Liver (tissue), 9 donors: Measurements from ENCODE around the gene UFD1. TPM values are rescaled to one million over a fixed set of nuclear protein-coding genes. Genes with fewer than 3 reads are reported as not detected.

Source experiments
- DNase-seq: peaks from one replicate; pipeline ENCODE4 v3.0.0-alpha.2; 2017; ENCODE audit warnings: low spot score
- H3K27ac ChIP-seq, 2 donors: one replicate each; pipeline ENCODE4 v1.7.0; 2013; ENCODE audit warnings: inconsistent platforms in 2 of 2, low read length in 2 of 2, control low read depth in 1 of 2, low read depth in 1 of 2, mild to moderate bottlenecking in 1 of 2
- H3K27me3 ChIP-seq, 4 donors: one replicate each; pipeline versions ENCODE4 v1.6.1 to v1.7.0; 2013; ENCODE audit warnings: low read length in 3 of 4, inconsistent platforms in 1 of 4, mild to moderate bottlenecking in 1 of 4, moderate library complexity in 1 of 4; ENCODE audit not compliant: control insufficient read depth in 4 of 4, insufficient read depth in 4 of 4
- H3K36me3 ChIP-seq, 4 donors: one replicate each; pipeline versions ENCODE4 v1.6.1 to v1.7.0; 2013; ENCODE audit warnings: low read length in 3 of 4, mild to moderate bottlenecking in 3 of 4, low read depth in 1 of 4, moderate library complexity in 1 of 4; ENCODE audit not compliant: control insufficient read depth in 4 of 4, insufficient read depth in 3 of 4
- H3K4me1 ChIP-seq, 4 donors: one replicate each; pipeline versions ENCODE4 v1.6.1 to v1.7.0; 2013; ENCODE audit warnings: low read length in 3 of 4, mild to moderate bottlenecking in 3 of 4, moderate library complexity in 1 of 4; ENCODE audit not compliant: control insufficient read depth in 4 of 4, insufficient read depth in 4 of 4
- H3K4me3 ChIP-seq, 3 donors: one replicate each; pipeline versions ENCODE4 v1.6.1 to v1.7.0; 2013; ENCODE audit warnings: low read length in 3 of 3, control low read depth in 1 of 3, low read depth in 1 of 3, mild to moderate bottlenecking in 1 of 3
- H3K9ac ChIP-seq, 2 donors: one replicate each; pipeline ENCODE4 v1.7.0; 2013; ENCODE audit warnings: low read length in 2 of 2, mild to moderate bottlenecking in 2 of 2, moderate library complexity in 2 of 2, control low read depth in 1 of 2, low read depth in 1 of 2
- H3K9me3 ChIP-seq, 4 donors: one replicate each; pipeline versions ENCODE4 v1.6.1 to v1.7.0; 2013; ENCODE audit warnings: low read length in 3 of 4; ENCODE audit not compliant: control insufficient read depth in 4 of 4
- ATF3 ChIP-seq: IDR thresholded peaks from 2 replicates; pipeline ENCODE4 v1.6.1; 2016; ENCODE audit warnings: antibody characterized with exemption
- GABPA ChIP-seq, 2 donors: IDR thresholded peaks in 1 of 2; conservative IDR thresholded peaks in 1 of 2; 2 replicates each; pipeline ENCODE4 v1.6.1; 2016; ENCODE audit warnings: antibody characterized with exemption in 2 of 2, mild to moderate bottlenecking in 1 of 2, moderate library complexity in 1 of 2
- HNF4A ChIP-seq, 2 donors: conservative IDR thresholded peaks; 2 replicates each; pipeline ENCODE4 v1.6.1; 2016; ENCODE audit warnings: antibody characterized with exemption in 2 of 2, mild to moderate bottlenecking in 2 of 2
- HNF4G ChIP-seq: IDR thresholded peaks from 2 replicates; pipeline ENCODE4 v1.6.1; 2016; ENCODE audit warnings: antibody characterized with exemption
- RAD21 ChIP-seq, 2 donors: IDR thresholded peaks; 2 replicates each; pipeline ENCODE4 v1.6.1; 2016; ENCODE audit warnings: antibody characterized with exemption in 2 of 2, mild to moderate bottlenecking in 2 of 2
- REST ChIP-seq: IDR thresholded peaks from 2 replicates; pipeline ENCODE4 v1.6.1; 2016; ENCODE audit warnings: antibody characterized with exemption, mild to moderate bottlenecking
- RXRA ChIP-seq, 2 donors: IDR thresholded peaks; 2 replicates each; pipeline ENCODE4 v1.6.1; 2017 to 2018; ENCODE audit warnings: antibody characterized with exemption in 2 of 2, mild to moderate bottlenecking in 1 of 2
- SP1 ChIP-seq: IDR thresholded peaks from 2 replicates; pipeline ENCODE4 v1.6.1; 2018; ENCODE audit warnings: antibody characterized with exemption, mild to moderate bottlenecking
- TAF1 ChIP-seq: conservative IDR thresholded peaks from 2 replicates; pipeline ENCODE4 v1.6.1; 2016; ENCODE audit warnings: antibody characterized with exemption, mild to moderate bottlenecking
- ZBTB33 ChIP-seq: IDR thresholded peaks from 2 replicates; pipeline ENCODE4 v1.6.1; 2016; ENCODE audit warnings: antibody characterized with exemption
- WGBS: extraction: QIAGEN DNeasy Blood & Tissue Kit; methylation state at CpG from one replicate; pipeline ENCODE4 v1.1.7; 2013; 5-methylcytosine and 5-hydroxymethylcytosine counted together
- polyA plus RNA-seq, 2 donors: library from polyadenylated mRNA; stranded (reverse) in 1 of 2; unstranded in 1 of 2; fragments of 200-250 nt in 1 of 2; fragments of >200 nt in 1 of 2; fragmentation: Nextera tagmentation in 1 of 2; extraction: Ambion mirVana in 1 of 2; gene quantifications; one replicate each; pipeline versions ENCODE4 v1.2.1 to v1.2.3, GENCODE V29; 2013 to 2015
- total RNA-seq, 2 donors: library from RNA; depleted of rRNA; stranded (reverse); fragments of >200 nt; gene quantifications; one replicate each; pipeline ENCODE4 v1.2.3, GENCODE V29; 2014
- donor health status: healthy.
- donor health status: healthy.
- donor health status: healthy.
- donor health status: healthy.
- donor health status: healthy.

Gene UFD1
- total and polyA plus RNA-seq, 4 donors, result 28.2 to 64.2 (median 54.6) TPM

GRCh38 chr22:19429950-19430889, 48.8 kb downstream of the UFD1 start:
- WGBS, result 4% methylated on average over 12 of the region's 12 CpGs
- peak; percentile 51 for TF ChIP-seq HNF4A (conservative IDR thresholded peaks at IDR 0.05)
- TF ChIP-seq SP1, result peak; percentile 29
- peak; percentile 24 to 29 for TF ChIP-seq RAD21 (IDR thresholded peaks at IDR 0.05)
- peak; percentile 49 for TF ChIP-seq REST
- TF ChIP-seq TAF1, result peak; percentile 69
- no peak for TF ChIP-seq ATF3
- peak; percentile 21 to 49 for TF ChIP-seq RXRA (IDR thresholded peaks at IDR 0.05)
- TF ChIP-seq GABPA (IDR thresholded peaks at IDR 0.05 in 1 of 2, conservative IDR thresholded peaks at IDR 0.05 in 1 of 2), result peak in 1 of 2 donors; percentile 57
- TF ChIP-seq HNF4G, result no peak
- TF ChIP-seq ZBTB33, result no peak
- DNase-seq, result peak; percentile 81
- Histone ChIP-seq H3K36me3 (peaks cover 0 to 7% (median 6%) of the 10 kb centered on the region in 4 donors), H3K4me3 (peak overlapping the region; percentile 36 to 95 (median 81)), H3K27ac (peak overlapping the region; percentile 78 to 98), H3K9me3 (no peaks in the 10 kb centered on the region), H3K9ac (peak overlapping the region; percentile 52 to 97), H3K27me3 (no peaks in the 10 kb centered on the region), H3K4me1 (peaks cover 0 to 41% (median 30%) of the 10 kb centered on the region in 4 donors)

- TF ChIP-seq HNF4G, result peak; percentile 82
- TF ChIP-seq ZBTB33, result no peak
- TF ChIP-seq SP1, result peak; percentile 38
- TF ChIP-seq HNF4A (conservative IDR thresholded peaks at IDR 0.05), result peak; percentile 86 to 88
- H3K9me3 ChIP-seq, result no peaks in the 10 kb centered on the region
- no peak overlapping the region for H3K9ac ChIP-seq
- H3K4me1 ChIP-seq, result peaks cover 6 to 48% (median 27%) of the 10 kb centered on the region in 4 donors
- H3K4me3 ChIP-seq, result no peak overlapping the region
- DNase-seq, result no peak
- H3K36me3 ChIP-seq, result no peaks in the 10 kb centered on the region
- 37% methylated on average over 3 of the region's 3 CpGs for WGBS
- peak overlapping the region; percentile 11 to 21 for H3K27ac ChIP-seq
- no peaks in the 10 kb centered on the region for H3K27me3 ChIP-seq
Observed at GRCh38 chr22:19424186-19424500, 54.9 kb downstream of the UFD1 start.
